H4 (cell line): ENCODE results near the gene HGS. TPM values are rescaled to one million over a fixed set of nuclear protein-coding genes. Genes with fewer than 3 reads are reported as not detected.

Experiments used
- DNase-seq: peaks from one replicate; pipeline ENCODE4 v3.0.0-alpha.2; 2015; ENCODE audit warnings: low spot score
- total RNA-seq: library from RNA; depleted of rRNA; stranded (reverse); fragments of >200 nt; shearing (Covaris generic); gene quantifications from 2 replicates; pipeline ENCODE4 v1.2.3, GENCODE V29; 2014; rRNA removed

The HGS gene, protein sequence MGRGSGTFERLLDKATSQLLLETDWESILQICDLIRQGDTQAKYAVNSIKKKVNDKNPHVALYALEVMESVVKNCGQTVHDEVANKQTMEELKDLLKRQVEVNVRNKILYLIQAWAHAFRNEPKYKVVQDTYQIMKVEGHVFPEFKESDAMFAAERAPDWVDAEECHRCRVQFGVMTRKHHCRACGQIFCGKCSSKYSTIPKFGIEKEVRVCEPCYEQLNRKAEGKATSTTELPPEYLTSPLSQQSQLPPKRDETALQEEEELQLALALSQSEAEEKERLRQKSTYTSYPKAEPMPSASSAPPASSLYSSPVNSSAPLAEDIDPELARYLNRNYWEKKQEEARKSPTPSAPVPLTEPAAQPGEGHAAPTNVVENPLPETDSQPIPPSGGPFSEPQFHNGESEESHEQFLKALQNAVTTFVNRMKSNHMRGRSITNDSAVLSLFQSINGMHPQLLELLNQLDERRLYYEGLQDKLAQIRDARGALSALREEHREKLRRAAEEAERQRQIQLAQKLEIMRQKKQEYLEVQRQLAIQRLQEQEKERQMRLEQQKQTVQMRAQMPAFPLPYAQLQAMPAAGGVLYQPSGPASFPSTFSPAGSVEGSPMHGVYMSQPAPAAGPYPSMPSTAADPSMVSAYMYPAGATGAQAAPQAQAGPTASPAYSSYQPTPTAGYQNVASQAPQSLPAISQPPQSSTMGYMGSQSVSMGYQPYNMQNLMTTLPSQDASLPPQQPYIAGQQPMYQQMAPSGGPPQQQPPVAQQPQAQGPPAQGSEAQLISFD
- 26.6 and 38.3 TPM in 2 replicates for total RNA-seq

DNA sequence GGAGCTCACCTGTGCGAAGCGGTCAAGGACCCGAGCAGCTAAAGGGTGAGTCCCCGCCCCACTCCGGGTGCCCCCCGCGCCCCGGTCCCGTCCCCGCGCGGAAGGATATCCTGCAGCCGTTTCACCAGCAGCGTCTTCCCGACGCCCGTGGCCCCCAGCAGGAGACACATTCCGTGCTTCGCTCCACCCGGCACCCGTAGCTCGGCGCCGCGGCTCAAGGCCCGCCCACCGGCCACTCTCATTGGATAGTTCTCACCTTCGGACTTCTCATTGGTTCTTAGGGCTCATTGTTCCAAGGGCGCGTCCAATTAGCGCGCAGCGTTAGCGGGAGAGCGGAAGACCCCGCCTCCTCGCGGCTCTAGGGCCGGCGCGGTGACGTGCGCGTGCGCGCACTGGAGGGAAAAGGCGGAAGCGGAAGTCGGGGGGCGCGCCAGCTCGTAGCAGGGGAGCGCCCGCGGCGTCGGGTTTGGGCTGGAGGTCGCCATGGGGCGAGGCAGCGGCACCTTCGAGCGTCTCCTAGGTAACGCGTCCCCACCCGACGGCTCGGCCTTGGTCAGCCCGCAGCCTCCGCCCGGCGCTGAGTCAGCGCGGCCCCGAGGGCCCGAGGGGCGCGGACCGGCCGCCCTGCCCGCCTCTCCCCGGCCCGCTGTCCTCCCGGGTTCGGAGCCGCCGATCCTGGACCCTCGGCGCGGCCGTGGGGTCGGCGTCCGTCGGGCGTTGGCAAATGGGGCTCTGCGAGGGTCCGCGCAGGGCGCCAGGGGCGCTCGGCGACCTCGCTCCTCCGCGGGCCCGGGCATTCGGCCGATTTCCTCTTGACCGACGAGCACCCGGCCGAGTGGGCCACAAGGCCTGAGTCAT is at the start of gene HGS, which contains the start of gene ARL16:
HGS (plus strand) TSS at position 428 of the 858 bp plus-strand sequence; CDS start at position 484, 56 bp downstream.
ARL16 (minus strand) TSS at position 214 of the 858 bp plus-strand sequence; CDS start at position 170, 44 bp downstream.
- DNase-seq = peak; percentile 98

DNA sequence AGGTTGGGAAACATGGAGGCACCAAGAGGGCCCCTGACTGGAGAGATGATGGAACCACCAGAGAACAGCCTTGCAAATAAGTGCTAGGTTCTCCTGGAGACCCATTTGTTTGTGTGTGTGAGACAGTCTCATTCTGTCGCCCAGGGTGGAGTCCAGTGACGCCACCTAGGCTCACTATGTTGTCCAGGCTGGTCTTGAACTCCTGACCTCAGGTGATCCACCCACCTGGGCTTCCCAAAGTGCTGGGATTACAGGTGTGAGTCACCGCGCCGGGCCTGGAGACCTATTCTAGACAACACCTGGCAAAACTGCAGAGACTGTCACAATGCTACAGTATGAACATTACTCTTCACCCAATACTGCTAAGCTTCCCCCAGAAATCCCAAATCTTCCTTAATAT is 48.4 kb upstream of the HGS start:
- DNase-seq = no peak

GRCh38 chr17:81635973-81636504 is 47.8 kb upstream of the HGS start:
- no peak for DNase-seq

GRCh38 chr17:81636505-81637288 is 47.1 kb upstream of the HGS start, which contains the start of the genes NPLOC4 and TSPAN10:
Gene NPLOC4, minus strand, starts transcription at chr17:81637112. Its CDS starts 182 bp downstream, at chr17:81636930.
Gene TSPAN10, plus strand, starts transcription at chr17:81637196. Its CDS starts 5,217 bp downstream, at chr17:81642413.
- DNase-seq = peak; percentile 61

- no peak for DNase-seq
Measured at GRCh38 chr17:81638683-81639082, 45.1 kb upstream of the HGS start.

DNA sequence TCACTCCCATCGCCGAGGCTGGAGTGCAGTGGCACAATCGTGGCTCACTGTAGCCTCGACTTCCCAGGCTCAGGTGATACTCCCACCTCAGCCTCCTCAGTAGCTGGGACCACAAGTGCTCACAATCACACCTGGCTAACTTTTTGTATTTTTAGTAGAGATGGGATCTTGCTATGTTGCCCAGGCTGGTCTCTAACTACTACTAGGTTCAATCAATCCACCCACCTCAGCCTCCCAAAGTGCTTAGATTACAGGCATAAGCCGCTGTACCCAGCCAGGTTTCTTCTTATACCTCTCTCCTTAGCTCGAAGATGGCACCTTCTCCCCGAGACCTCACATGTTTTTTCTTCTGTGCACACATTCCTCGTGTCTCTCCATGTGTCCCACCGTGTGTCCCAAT is 43.8 kb upstream of the HGS start:
- DNase-seq = no peak

GRCh38 chr17:81641825-81642489 is 41.9 kb upstream of the HGS start:
- DNase-seq = no peak

DNA sequence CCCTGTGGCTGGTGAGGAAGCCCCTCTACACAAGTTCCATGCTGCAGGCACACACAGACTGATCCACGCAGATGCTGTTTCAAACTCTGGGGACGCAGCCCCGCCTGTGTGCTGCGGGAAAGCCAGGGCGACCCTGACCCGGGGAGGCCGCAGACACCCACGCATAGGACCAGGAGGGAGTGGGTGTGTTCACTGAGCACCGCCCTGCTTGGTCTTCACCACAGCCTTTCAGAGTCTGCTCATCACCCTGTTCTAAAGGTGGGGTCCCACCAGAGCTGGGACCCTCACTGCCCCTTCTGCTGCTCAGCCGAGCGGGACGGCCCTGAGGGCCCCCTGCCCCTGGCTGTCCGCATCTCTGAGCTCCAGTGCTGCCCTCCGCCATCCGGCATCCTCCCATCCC is 39.3 kb upstream of the HGS start:
- DNase-seq = no peak

- no peak for DNase-seq
Measured at GRCh38 chr17:81644976-81645952, 38.5 kb upstream of the HGS start.

GRCh38 chr17:81646869-81647600 is 36.8 kb upstream of the HGS start:
- no peak for DNase-seq

DNA sequence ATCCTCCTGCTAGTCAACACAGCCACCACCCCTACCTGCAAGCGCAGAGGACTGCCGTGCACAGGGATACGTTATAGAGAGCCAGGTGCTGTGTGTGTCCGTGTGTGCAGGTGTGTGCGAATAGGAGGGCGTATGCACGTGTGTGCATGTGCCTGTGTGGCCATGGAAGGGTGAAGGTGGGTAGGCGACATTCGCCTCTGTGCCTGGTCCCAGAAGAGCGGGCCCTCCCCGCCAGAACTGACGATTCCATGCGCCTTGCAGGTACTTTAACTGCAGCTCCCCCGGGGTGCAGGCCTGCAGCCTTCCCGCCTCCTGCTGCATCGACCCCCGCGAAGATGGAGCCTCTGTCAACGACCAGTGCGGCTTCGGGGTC is 36.2 kb upstream of the HGS start:
- no peak for DNase-seq

DNA sequence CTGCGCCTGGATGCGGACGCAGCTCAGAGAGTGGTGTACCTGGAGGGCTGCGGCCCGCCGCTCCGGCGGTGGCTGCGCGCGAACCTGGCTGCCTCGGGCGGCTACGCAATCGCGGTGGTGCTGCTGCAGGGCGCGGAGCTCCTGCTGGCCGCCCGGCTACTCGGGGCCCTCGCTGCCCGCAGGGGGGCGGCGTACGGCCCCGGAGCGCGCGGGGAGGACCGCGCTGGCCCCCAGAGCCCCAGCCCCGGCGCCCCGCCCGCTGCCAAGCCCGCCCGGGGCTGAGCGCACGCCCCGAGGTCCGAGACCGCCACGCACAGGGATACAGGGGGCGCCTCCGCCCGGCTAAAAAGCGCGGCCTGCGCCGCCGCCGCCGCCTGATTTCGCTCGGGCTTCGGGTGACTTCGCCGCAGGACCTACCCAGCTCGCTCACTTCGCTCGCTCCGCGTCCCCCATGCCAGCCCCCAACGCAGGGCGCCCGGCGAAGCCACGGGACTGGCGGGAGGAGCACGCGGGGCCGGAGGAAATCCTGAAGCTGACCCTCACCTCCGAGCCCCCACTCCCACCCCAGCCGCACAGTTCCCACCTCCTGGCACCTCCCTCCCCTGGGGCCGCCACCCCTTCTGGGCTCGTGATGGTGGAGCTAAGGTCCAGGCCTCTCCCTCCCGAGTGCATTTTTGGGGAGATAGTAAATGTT is 35.7 kb upstream of the HGS start:
- no peak for DNase-seq

DNA sequence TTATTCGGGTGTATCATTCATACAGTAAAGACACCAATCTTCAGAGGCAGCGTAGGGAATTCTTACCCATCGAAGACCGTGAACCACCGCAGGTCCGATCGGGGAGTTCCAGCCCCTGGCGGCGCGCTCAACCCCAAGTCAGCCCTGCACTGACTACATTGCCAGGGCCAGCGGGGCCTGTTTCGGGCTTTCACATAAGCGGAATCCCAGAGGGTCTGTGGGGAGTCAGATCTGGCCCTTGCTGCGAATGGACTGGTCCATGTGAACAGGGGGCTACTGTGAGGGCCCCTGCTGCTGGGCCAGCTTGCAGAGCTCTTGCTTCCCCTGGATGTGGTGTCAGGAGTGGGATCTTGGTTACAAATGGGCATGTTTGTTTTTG is 35.1 kb upstream of the HGS start:
- DNase-seq = no peak

GRCh38 chr17:81650951-81651350 is 32.9 kb upstream of the HGS start:
- DNase-seq = no peak

- DNase-seq = peak; percentile 48
Measured at GRCh38 chr17:81651692-81652091, 32.1 kb upstream of the HGS start.

GRCh38 chr17:81652906-81653771 is 30.7 kb upstream of the HGS start:
- DNase-seq = no peak
